Measurements from ENCODE around the gene PRODH2.

DNA sequence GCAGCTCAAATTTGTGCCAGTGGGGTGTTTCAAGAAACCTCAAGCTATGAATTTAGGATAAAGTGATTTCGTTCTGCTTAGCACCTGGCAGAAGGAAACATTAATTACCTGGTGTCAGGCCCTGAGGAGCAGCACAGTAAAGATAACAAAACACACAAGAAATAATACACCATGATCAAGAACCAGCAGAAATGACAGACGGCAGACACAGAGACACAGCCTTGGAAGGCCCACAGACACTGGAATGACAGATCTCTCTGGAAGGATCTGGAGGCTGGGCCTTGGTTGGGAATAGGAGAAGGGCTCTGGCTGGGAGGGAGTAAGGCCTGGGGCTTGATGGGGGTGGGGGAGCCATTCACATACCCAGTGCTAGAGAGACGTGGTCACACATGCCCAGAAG, 10.8 kb downstream of the PRODH2 start:
- no peak for TF ChIP-seq POLR2AphosphoS5 (IDR thresholded peaks at IDR 0.05; ENCODE audit: borderline replicate concordance, low read depth, low read length)
- TF ChIP-seq FOXP2 (optimal IDR thresholded peaks at IDR 0.05; ENCODE audit: control extremely low read depth, extremely low read length, insufficient read depth), result no peak
- no peak for TF ChIP-seq EZH2 (IDR thresholded peaks at IDR 0.05)
